SK-N-SH (cell line): Measurements from ENCODE around the gene PKNOX2. TPM values are rescaled to one million over a fixed set of nuclear protein-coding genes. Genes with fewer than 3 reads are reported as not detected.

Experiments used
- CTCF ChIA-PET: fragments of 300-600, 350-600 bp; formaldehyde crosslinking; extraction: SDS; loops from one replicate; lab custom pipeline; 2021; lab: Yijun Ruan, JAX
- POLR2A ChIA-PET: fragments of 350-600 bp; sonication (Branson Sonifier 250); formaldehyde crosslinking; extraction: SDS; loops from one replicate; lab custom pipeline; 2020; ENCODE audit warnings: antibody characterized with exemption, inconsistent platforms; lab: Yijun Ruan, JAX
- DNase-seq: peaks from one replicate; pipeline ENCODE4 v3.0.0; 2012
- H2AFZ ChIP-seq: fragments of 200-600 bp; sonication (generic); 2 replicates; pipeline ENCODE4 v1.8.1; 2016; ENCODE audit warnings: antibody characterized with exemption, mild to moderate bottlenecking, low read depth
- H3F3A ChIP-seq: fragments of 200-600 bp; sonication (generic); replicated peaks from 2 replicates; pipeline ENCODE3; 2016; ENCODE audit warnings: antibody characterized with exemption, mild to moderate bottlenecking; ENCODE audit not compliant: insufficient read depth
- H3K27ac ChIP-seq, 2 experiments: fragments of 200-500 bp in 1 of 2; fragments of 200-600 bp in 1 of 2; sonication (Bioruptor generic) in 1 of 2; sonication (generic), shearing (Covaris generic) in 1 of 2; 2 replicates each; pipeline versions ENCODE4 v1.5.1 to v1.6.1; 2014 to 2016; ENCODE audit warnings: low read depth in 2 of 2, inconsistent platforms in 1 of 2, low read length in 1 of 2, mild to moderate bottlenecking in 1 of 2, mixed read lengths in 1 of 2
- H3K27me3 ChIP-seq: fragments of 200-600 bp; sonication (generic), shearing (Covaris generic); 2 replicates; pipeline ENCODE4 v1.6.1; 2016; ENCODE audit warnings: mixed run types; ENCODE audit not compliant: insufficient read depth
- H3K36me3 ChIP-seq, 2 experiments: fragments of 200-500 bp in 1 of 2; fragments of 200-600 bp in 1 of 2; sonication (Bioruptor generic) in 1 of 2; sonication (generic) in 1 of 2; replicated peaks in 1 of 2; 2 replicates each; pipeline versions ENCODE3 to v1.5.1; 2014 to 2016; ENCODE audit warnings: low read length in 1 of 2, mild to moderate bottlenecking in 1 of 2; ENCODE audit not compliant: insufficient read depth in 2 of 2, control insufficient read depth in 1 of 2
- H3K4me1 ChIP-seq, 2 experiments: fragments of 200-500 bp in 1 of 2; fragments of 200-600 bp in 1 of 2; sonication (Bioruptor generic) in 1 of 2; sonication (generic), shearing (Covaris generic) in 1 of 2; 2 replicates each; pipeline versions ENCODE4 v1.5.1 to v1.6.1; 2014 to 2016; ENCODE audit warnings: low read depth in 1 of 2, low read length in 1 of 2, mixed run types in 1 of 2; ENCODE audit not compliant: insufficient read depth in 2 of 2, control insufficient read depth in 1 of 2
- H3K4me2 ChIP-seq: fragments of 200-600 bp; sonication (generic), shearing (Covaris generic); 2 replicates; pipeline ENCODE4 v1.6.1; 2017; ENCODE audit warnings: mixed run types
- H3K4me3 ChIP-seq, 2 experiments: fragments of 200-500 bp in 1 of 2; fragments of 200-600 bp in 1 of 2; sonication (Bioruptor generic) in 1 of 2; sonication (generic), shearing (Covaris generic) in 1 of 2; 2 replicates each; pipeline versions ENCODE4 v1.5.1 to v1.8.1; 2014 to 2016; ENCODE audit warnings: low read depth in 2 of 2, inconsistent platforms in 1 of 2, low read length in 1 of 2, mild to moderate bottlenecking in 1 of 2, mixed read lengths in 1 of 2, moderate library complexity in 1 of 2
- H3K79me2 ChIP-seq: fragments of 200-600 bp; sonication (generic); 2 replicates; pipeline ENCODE4 v1.8.1; 2017; ENCODE audit warnings: mild to moderate bottlenecking; ENCODE audit not compliant: insufficient read depth
- H3K9ac ChIP-seq: fragments of 200-600 bp; sonication (generic); 2 replicates; pipeline ENCODE4 v1.6.1; 2017; ENCODE audit warnings: mixed run types
- H3K9me2 ChIP-seq: fragments of 200-600 bp; sonication (generic); 2 replicates; pipeline ENCODE4 v1.6.1; 2017; ENCODE audit warnings: mixed run types
- H3K9me3 ChIP-seq: fragments of 200-600 bp; sonication (generic); 2 replicates; pipeline ENCODE4 v1.6.1; 2017; ENCODE audit warnings: mixed run types, mild to moderate bottlenecking, moderate library complexity
- H4K20me1 ChIP-seq: fragments of 200-600 bp; sonication (generic); 2 replicates; pipeline ENCODE4 v1.6.1; 2017; ENCODE audit warnings: mild to moderate bottlenecking, mixed run types; ENCODE audit not compliant: insufficient read depth
- FOSL2 ChIP-seq: IDR thresholded peaks from 2 replicates; pipeline ENCODE4 v1.4.0; 2012; ENCODE audit warnings: low read depth, mild to moderate bottlenecking, moderate library complexity, borderline replicate concordance
- FOXM1 ChIP-seq: IDR thresholded peaks from 2 replicates; pipeline ENCODE4 v1.4.0; 2012; ENCODE audit warnings: low read depth, mild to moderate bottlenecking
- GABPA ChIP-seq: IDR thresholded peaks from 2 replicates; pipeline ENCODE4 v1.4.0; 2012; ENCODE audit warnings: low read depth, mild to moderate bottlenecking
- JUND ChIP-seq: IDR thresholded peaks from 2 replicates; pipeline ENCODE4 v1.4.0; 2012
- MEF2A ChIP-seq: IDR thresholded peaks from 2 replicates; pipeline ENCODE4 v1.4.0; 2012; ENCODE audit warnings: low read depth, borderline replicate concordance
- NRF1 ChIP-seq: IDR thresholded peaks from 2 replicates; pipeline ENCODE4 v1.6.1; 2012; ENCODE audit warnings: low read depth, mild to moderate bottlenecking, low read length
- RAD21 ChIP-seq: IDR thresholded peaks from 2 replicates; pipeline ENCODE4 v1.6.1; 2012; ENCODE audit warnings: mild to moderate bottlenecking, low read length
- SMC3 ChIP-seq: IDR thresholded peaks from 2 replicates; pipeline ENCODE4 v1.6.1; 2012; ENCODE audit warnings: low read depth, low read length, improper control_type of control experiment
- TCF12 ChIP-seq: IDR thresholded peaks from 2 replicates; pipeline ENCODE4 v1.4.0; 2012
- TEAD4 ChIP-seq: IDR thresholded peaks from 2 replicates; pipeline ENCODE4 v1.4.0; 2012; ENCODE audit warnings: mild to moderate bottlenecking, borderline replicate concordance; ENCODE audit not compliant: insufficient read depth
- WGBS: methylation state at CpG from one replicate; pipeline ENCODE4 v1.1.6; 2017; ENCODE audit warnings: low lambda C conversion rate; 5-methylcytosine and 5-hydroxymethylcytosine counted together
- polyA plus RNA-seq, 3 experiments: library from polyadenylated mRNA; depleted of rRNA; stranded (reverse); fragments of >200 nt; gene quantifications; 2 replicates each; pipeline ENCODE4 v1.2.3, GENCODE V29; 2012
- TF ChIP-seq, protein P1 (sequence below): IDR thresholded peaks from 2 replicates; pipeline ENCODE4 v1.4.0; 2012; ENCODE audit warnings: low read depth, borderline replicate concordance
- TF ChIP-seq, protein P2 (sequence below): IDR thresholded peaks from 2 replicates; pipeline ENCODE4 v1.4.0; 2012; ENCODE audit warnings: low read depth

The PKNOX2 gene
- polyA plus RNA-seq, 1 of the 3 experiments (the other 2 are of a cell fraction): 0.02 TPM

DNA sequence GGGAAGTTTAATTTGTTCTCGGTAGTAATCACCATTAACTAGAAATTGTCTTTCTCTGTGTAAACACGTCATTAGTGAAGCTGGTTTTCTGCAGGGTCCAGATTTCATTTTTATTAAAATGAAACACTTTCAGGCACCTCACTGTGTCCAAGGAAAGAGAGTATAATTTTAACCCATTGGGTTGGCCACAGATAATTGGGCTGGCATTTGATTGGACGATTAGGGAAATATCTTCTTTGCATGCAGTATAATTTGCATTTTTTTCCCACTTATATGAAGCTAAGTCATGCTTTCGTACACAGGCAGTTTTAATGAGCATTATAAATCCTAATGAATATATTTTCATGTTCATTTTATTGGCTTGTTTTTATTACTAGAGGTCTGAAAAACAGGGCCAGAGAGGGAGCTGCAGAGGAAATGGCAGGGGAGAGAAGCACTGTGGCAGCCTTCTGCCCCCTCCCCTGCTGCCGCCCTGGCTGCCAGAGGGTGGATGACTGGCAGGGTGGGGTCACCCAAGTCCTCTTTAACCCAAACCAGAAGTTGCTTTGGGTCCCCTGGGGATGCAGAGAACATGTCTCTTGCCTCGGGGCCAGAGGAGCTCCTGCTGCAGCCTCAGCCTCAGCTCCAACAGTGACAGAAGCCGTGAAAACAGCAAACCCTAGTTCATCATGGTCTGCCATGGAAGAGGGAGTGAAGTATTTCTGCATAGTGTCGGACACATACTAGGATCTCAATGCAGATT, 93.9 kb downstream of the PKNOX2 start:
- Histone ChIP-seq H3K36me3 (no peaks in the 10 kb centered on the region), H3K9ac (no peak overlapping the region), H3K4me3 (no peak overlapping the region), H3K4me1 (peaks cover 0 to 8% of the 10 kb centered on the region in 2 experiments; a peak in 1 of 4 replicates), H4K20me1 (no peaks in the 10 kb centered on the region), H2AFZ (no peak overlapping the region), H3K9me3 (no peaks in the 10 kb centered on the region), H3K27me3 (no peaks in the 10 kb centered on the region; the same call in 1 of the 2 replicates), H3K9me2 (no peaks in the 10 kb centered on the region), H3F3A (no peaks in the 10 kb centered on the region), H3K4me2 (no peak overlapping the region), H3K27ac (no peak overlapping the region), H3K79me2 (no peaks in the 10 kb centered on the region)
- WGBS: 54% methylated on average over 8 of the region's 8 CpGs
- no peak for TF ChIP-seq FOSL2
- TF ChIP-seq, protein P1, sequence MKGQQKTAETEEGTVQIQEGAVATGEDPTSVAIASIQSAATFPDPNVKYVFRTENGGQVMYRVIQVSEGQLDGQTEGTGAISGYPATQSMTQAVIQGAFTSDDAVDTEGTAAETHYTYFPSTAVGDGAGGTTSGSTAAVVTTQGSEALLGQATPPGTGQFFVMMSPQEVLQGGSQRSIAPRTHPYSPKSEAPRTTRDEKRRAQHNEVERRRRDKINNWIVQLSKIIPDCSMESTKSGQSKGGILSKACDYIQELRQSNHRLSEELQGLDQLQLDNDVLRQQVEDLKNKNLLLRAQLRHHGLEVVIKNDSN: no peak
- no peak for TF ChIP-seq FOXM1
- no peak for TF ChIP-seq MEF2A
- TF ChIP-seq NRF1: no peak
- TF ChIP-seq GABPA: no peak
- TF ChIP-seq JUND: no peak
- TF ChIP-seq SMC3: no peak
- TF ChIP-seq TEAD4: no peak
- no peak for TF ChIP-seq TCF12
- TF ChIP-seq, protein P2, sequence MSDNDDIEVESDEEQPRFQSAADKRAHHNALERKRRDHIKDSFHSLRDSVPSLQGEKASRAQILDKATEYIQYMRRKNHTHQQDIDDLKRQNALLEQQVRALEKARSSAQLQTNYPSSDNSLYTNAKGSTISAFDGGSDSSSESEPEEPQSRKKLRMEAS: no peak
- TF ChIP-seq RAD21: no peak
- CTCF ChIA-PET: interaction anchor here (0.6 to 2.6 kb wide), 8 partner anchors 9 to 421 kb away, joined by 3 to 7 read pairs (median 4); no protein-coding TSS in a partner anchor
- POLR2A ChIA-PET: no interaction called here
- no peak for DNase-seq

DNA sequence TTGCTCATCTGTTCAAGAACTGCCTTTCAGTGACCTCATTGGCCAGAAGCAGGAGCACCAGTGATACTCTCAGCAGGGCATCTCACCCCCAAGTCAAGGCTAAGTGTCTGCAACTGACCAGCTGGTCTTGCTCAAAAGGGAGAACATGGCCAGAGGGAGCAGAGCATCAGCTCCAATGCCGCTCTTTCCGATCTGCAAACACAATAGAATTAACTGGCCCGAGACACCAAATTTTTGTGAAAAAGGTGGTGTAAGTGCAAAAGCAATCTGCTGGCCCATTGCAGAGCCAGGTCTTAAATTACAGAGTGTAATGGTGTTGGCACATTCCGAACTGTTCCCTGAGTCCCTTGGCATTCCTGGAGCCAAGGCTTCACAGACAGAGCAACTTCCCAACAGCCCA, 97.0 kb downstream of the PKNOX2 start:
- DNase-seq: no peak
- H3K27ac ChIP-seq: no peak overlapping the region

More for the DNA sequence above, 97.0 kb downstream of the PKNOX2 start:
- H3K4me1 ChIP-seq: peaks cover 0 to 14% of the 10 kb centered on the region in 2 experiments; a peak in 1 of 4 replicates
- H3F3A ChIP-seq: no peaks in the 10 kb centered on the region
- H3K9me2 ChIP-seq: no peaks in the 10 kb centered on the region
- no peaks in the 10 kb centered on the region for H3K79me2 ChIP-seq
- no peak overlapping the region for H3K9ac ChIP-seq
- no peaks in the 10 kb centered on the region for H3K9me3 ChIP-seq
- no peaks in the 10 kb centered on the region for H4K20me1 ChIP-seq
- TF ChIP-seq FOXM1 (no peak), FOSL2 (no peak)
- no peak overlapping the region for H2AFZ ChIP-seq
- ChIA-PET POLR2A (no interaction called here), CTCF (no interaction called here)
- no peak overlapping the region for H3K4me2 ChIP-seq
- H3K27me3 ChIP-seq: no peaks in the 10 kb centered on the region; the same call in 1 of the 2 replicates
- 55% methylated on average over 4 of the region's 4 CpGs for WGBS
- H3K4me3 ChIP-seq: no peak overlapping the region
- no peaks in the 10 kb centered on the region for H3K36me3 ChIP-seq
